Upper lobe of left lung (tissue), 6 donors: ENCODE results near the gene LRRC36. TPM values are rescaled to one million over a fixed set of nuclear protein-coding genes. Genes with fewer than 3 reads are reported as not detected.
A peak's percentile ranks its signal among the peaks of the same experiment; 100 is the strongest.
"Not testable (repeated sequence)": the region's sequence is repeated elsewhere in the genome, so short reads cannot be mapped to it uniquely, and the experiment has no call there.

Source experiments
- ATAC-seq, 2 donors: fragments of 200-7000 bp; cut with Tn5 transposase; one replicate each; pipeline ENCODE4 v1.9.1; 2022; ENCODE audit warnings: mild to moderate bottlenecking in 2 of 2, moderate library complexity in 2 of 2; ENCODE audit not compliant: low FRiP score in 2 of 2
- DNase-seq, 2 donors: peaks; one replicate each; pipeline ENCODE4 v3.0.0-alpha.2; 2019 to 2020
- H3K27ac ChIP-seq, 4 donors: fragments of 200-600 bp; sonication (generic); one replicate each; pipeline ENCODE4 v1.5.1; 2016 to 2019
- H3K27me3 ChIP-seq, 4 donors: fragments of 200-600 bp; sonication (generic); one replicate each; pipeline ENCODE4 v1.5.1; 2017 to 2019
- H3K36me3 ChIP-seq, 4 donors: fragments of 200-600 bp; sonication (generic); one replicate each; pipeline ENCODE4 v1.5.1; 2016 to 2019
- H3K4me1 ChIP-seq, 4 donors: fragments of 200-600 bp; sonication (generic); one replicate each; pipeline ENCODE4 v1.5.1; 2018 to 2019
- H3K4me3 ChIP-seq, 4 donors: fragments of 200-600 bp; sonication (generic); one replicate each; pipeline ENCODE4 v1.5.1; 2017 to 2019; ENCODE audit warnings: mild to moderate bottlenecking in 2 of 4, moderate library complexity in 1 of 4
- H3K9me3 ChIP-seq, 4 donors: fragments of 200-600 bp; sonication (generic); one replicate each; pipeline ENCODE4 v1.5.1; 2018 to 2019
- EP300 ChIP-seq, 4 donors: sonication (generic); formaldehyde crosslinking; IDR thresholded peaks; one replicate each; pipeline ENCODE4 v1.5.1; 2017; ENCODE audit warnings: antibody characterized with exemption in 4 of 4, control low read depth in 2 of 4
- POLR2A ChIP-seq, 4 donors: fragments of 450-650 bp; IDR thresholded peaks; one replicate each; pipeline ENCODE4 v1.5.1; 2016 to 2017; ENCODE audit warnings: antibody characterized with exemption in 4 of 4, mild to moderate bottlenecking in 2 of 4
- POLR2AphosphoS5 ChIP-seq, 2 donors: sonication (generic); formaldehyde crosslinking; IDR thresholded peaks; one replicate each; pipeline ENCODE4 v1.5.1; 2017; ENCODE audit warnings: antibody characterized with exemption in 2 of 2
- WGBS, 2 donors: methylation state at CpG; one replicate each; pipeline ENCODE4 v1.1.5; 2017 to 2018; 5-methylcytosine and 5-hydroxymethylcytosine counted together
- total RNA-seq, 6 donors: library from RNA; depleted of rRNA in 4 of 6; stranded (reverse); fragments of >200 nt in 4 of 6; gene quantifications; one replicate each; pipeline versions ENCODE4 v1.1.0 to v1.2.1, GENCODE V29; 2016 to 2021
- TF ChIP-seq, protein P1 (sequence below), 6 experiments: fragments of 450-650 bp in 4 of 6; fragments of 200-600 bp in 2 of 6; sonication (generic) in 2 of 6; IDR thresholded peaks; one replicate each; pipeline ENCODE4 v1.5.1; 2016 to 2019; ENCODE audit warnings: antibody characterized with exemption in 6 of 6
- donor health status: DM: no; HTN: no; CAD: no; lungs with moderate emphysema.
- donor health status: DM: no; HTN: yes; CAD: no; lungs with severe emphysema.

The LRRC36 gene
- total RNA-seq, 6 donors from 2014 or later, result 5.9 to 110 (median 22.8) TPM

DNA sequence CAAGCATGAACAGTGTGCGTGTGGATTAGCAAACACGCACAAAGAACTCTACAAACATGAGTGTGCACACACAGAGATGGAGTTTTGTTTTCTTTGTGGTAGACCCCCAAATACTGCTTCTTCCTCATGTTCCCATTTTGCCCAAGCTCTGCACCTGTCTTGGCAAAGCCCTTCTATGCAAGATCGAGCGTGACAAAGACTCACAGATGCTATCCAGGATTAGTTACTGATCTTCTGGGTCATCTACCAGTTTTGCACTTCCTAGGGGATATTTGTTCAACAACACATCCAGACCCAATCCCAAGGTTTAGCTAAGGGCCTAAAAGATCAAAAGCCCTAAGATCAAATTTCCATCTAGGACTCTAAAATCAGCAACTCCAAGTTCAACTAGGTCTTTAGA lies 16.0 kb downstream of the LRRC36 start:
- Histone ChIP-seq H3K9me3 (no peaks in the 10 kb centered on the region), H3K27me3 (no peaks in the 10 kb centered on the region), H3K36me3 (no peaks in the 10 kb centered on the region), H3K4me3 (no peak overlapping the region), H3K27ac (no peak overlapping the region), H3K4me1 (peaks cover 13 to 17% (median 14%) of the 10 kb centered on the region in 4 donors)
- TF ChIP-seq POLR2A (IDR thresholded peaks at IDR 0.05) (no peak), EP300 (IDR thresholded peaks at IDR 0.05) (no peak), POLR2AphosphoS5 (IDR thresholded peaks at IDR 0.05) (no peak)
- TF ChIP-seq, protein P1, sequence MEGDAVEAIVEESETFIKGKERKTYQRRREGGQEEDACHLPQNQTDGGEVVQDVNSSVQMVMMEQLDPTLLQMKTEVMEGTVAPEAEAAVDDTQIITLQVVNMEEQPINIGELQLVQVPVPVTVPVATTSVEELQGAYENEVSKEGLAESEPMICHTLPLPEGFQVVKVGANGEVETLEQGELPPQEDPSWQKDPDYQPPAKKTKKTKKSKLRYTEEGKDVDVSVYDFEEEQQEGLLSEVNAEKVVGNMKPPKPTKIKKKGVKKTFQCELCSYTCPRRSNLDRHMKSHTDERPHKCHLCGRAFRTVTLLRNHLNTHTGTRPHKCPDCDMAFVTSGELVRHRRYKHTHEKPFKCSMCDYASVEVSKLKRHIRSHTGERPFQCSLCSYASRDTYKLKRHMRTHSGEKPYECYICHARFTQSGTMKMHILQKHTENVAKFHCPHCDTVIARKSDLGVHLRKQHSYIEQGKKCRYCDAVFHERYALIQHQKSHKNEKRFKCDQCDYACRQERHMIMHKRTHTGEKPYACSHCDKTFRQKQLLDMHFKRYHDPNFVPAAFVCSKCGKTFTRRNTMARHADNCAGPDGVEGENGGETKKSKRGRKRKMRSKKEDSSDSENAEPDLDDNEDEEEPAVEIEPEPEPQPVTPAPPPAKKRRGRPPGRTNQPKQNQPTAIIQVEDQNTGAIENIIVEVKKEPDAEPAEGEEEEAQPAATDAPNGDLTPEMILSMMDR (IDR thresholded peaks at IDR 0.05), result no peak
- ATAC-seq (no peak), DNase-seq (no peak)
- WGBS, 2 donors, result 96 to 98% methylated on average over 4 of the region's 4 CpGs

DNA sequence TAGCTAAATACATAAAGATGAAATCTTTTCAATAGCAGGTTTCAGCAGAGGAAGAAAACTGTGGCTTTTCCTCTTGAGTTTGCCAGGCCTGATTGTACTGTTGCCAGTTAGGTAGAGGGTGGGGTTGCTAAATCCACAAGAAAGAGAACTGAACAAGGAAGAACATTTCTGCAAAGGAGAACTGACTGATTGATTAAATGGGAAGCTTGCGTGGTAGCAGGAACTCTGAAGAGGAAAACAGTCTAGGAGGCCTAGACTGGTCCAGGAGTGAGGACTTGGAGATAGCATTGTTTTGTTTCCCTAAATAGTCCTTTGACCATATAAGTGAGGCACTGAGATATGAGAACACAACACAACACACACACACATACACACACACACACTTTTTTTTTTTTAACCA lies 18.8 kb downstream of the LRRC36 start:
- H3K4me1 ChIP-seq, result peaks cover 13 to 17% (median 14%) of the 10 kb centered on the region in 4 donors
- TF ChIP-seq POLR2A (IDR thresholded peaks at IDR 0.05) (no peak), EP300 (IDR thresholded peaks at IDR 0.05) (no peak), POLR2AphosphoS5 (IDR thresholded peaks at IDR 0.05) (no peak)
- TF ChIP-seq, protein P1 (IDR thresholded peaks at IDR 0.05), result no peak
- H3K27ac ChIP-seq, result peak overlapping the region in 3 of 4 donors; percentile 16 to 63 (median 58)
- ATAC-seq (peak in 1 of 2 donors; percentile 16), DNase-seq (peak in 1 of 2 donors; percentile 39)
- no peaks in the 10 kb centered on the region for H3K36me3 ChIP-seq
- no peaks in the 10 kb centered on the region for H3K9me3 ChIP-seq
- 13 to 38% methylated on average over 1 of the region's 1 CpG for WGBS, 2 donors
- no peaks in the 10 kb centered on the region for H3K27me3 ChIP-seq
- H3K4me3 ChIP-seq, result no peak overlapping the region

DNA sequence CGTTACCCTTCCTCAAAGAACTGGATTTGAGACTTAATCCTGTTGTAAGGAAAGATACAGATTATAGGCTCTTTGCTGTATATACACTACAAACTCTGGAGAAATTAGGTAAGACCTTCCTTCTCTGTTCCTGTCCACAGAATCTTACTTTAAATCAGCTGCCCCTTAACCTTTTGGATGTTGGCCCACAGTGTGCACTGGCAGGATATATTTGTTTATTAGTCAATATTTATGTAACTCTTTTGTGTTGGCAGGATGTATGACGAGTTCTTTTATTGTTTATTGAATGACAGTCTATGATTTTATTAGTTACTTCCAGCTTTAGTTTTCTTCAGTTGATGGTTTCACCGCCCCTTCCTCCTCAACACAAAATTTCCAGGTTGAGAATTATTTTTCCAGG lies 19.7 kb downstream of the LRRC36 start:
- 50 to 58% methylated on average over 3 of the region's 3 CpGs for WGBS, 2 donors
- Histone ChIP-seq H3K4me3 (no peak overlapping the region), H3K36me3 (no peaks in the 10 kb centered on the region), H3K27ac (peak overlapping the region in 3 of 4 donors; percentile 56 to 80 (median 63)), H3K27me3 (no peaks in the 10 kb centered on the region), H3K9me3 (no peaks in the 10 kb centered on the region), H3K4me1 (peaks cover 13 to 17% (median 14%) of the 10 kb centered on the region in 4 donors)
- no peak for DNase-seq
- TF ChIP-seq EP300 (IDR thresholded peaks at IDR 0.05), result peak in 1 of 4 donors; percentile 10
- TF ChIP-seq POLR2AphosphoS5 (IDR thresholded peaks at IDR 0.05), result peak in 1 of 2 donors; percentile 14
- no peak for TF ChIP-seq POLR2A (IDR thresholded peaks at IDR 0.05)
- ATAC-seq, result no peak

DNA sequence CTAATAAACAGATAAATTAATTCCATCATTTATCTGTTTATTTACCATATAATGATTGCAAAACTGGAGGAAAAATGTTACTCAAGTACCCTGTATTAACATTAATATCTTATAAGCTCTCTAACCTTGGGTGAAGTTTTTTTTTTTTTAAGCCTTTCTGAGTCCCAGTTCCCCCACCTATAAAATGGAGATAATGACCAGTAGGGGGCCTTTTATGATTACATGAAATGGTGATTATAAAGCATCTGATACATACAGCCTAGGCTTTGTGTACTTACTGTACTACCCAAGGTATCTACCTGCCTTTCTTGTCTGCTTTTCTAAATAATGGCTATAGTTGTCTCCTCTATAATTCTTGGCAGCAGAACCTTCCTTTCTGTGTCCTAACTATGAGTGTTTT lies 22.6 kb downstream of the LRRC36 start:
- no peak overlapping the region for H3K27ac ChIP-seq
- no peak overlapping the region for H3K4me3 ChIP-seq
- DNase-seq, result no peak
- H3K4me1 ChIP-seq, result peaks cover 13 to 17% (median 14%) of the 10 kb centered on the region in 4 donors
- no peaks in the 10 kb centered on the region for H3K36me3 ChIP-seq
- H3K27me3 ChIP-seq, result no peaks in the 10 kb centered on the region
- peak in 1 of 2 donors; percentile 47 for ATAC-seq
- H3K9me3 ChIP-seq, result no peaks in the 10 kb centered on the region
- TF ChIP-seq EP300 (IDR thresholded peaks at IDR 0.05) (no peak), POLR2A (IDR thresholded peaks at IDR 0.05) (no peak), POLR2AphosphoS5 (IDR thresholded peaks at IDR 0.05) (no peak)
- TF ChIP-seq, protein P1 (IDR thresholded peaks at IDR 0.05), result peak in 5 of 6 experiments; percentile 36 to 45 (median 39)

DNA sequence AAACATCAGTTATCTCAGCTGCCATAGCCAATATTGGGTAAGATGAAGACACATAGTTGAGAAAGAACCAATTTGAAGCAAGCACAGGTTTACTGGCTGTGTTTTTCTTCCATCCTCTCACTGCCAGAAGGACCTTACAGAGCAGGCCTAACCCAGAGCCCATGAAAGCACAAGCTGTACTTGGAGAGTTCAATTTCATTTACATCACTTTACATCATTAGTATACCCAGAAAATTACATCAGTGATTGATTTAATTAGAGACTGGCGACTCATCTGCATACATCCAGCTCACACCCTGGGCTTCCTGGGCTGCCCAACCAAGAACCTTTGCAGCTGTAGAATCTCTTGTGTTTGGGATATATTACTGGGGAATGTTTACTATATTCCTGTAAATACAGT lies 23.7 kb downstream of the LRRC36 start:
- DNase-seq (no peak), ATAC-seq (no peak)
- Histone ChIP-seq H3K27me3 (no peaks in the 10 kb centered on the region), H3K36me3 (no peaks in the 10 kb centered on the region), H3K4me1 (peaks cover 8 to 14% (median 11%) of the 10 kb centered on the region in 4 donors), H3K4me3 (no peak overlapping the region), H3K9me3 (no peaks in the 10 kb centered on the region), H3K27ac (no peak overlapping the region)
- 88 to 96% methylated on average over 1 of the region's 1 CpG for WGBS, 2 donors
- TF ChIP-seq, protein P1 (IDR thresholded peaks at IDR 0.05), result no peak
- no peak for TF ChIP-seq POLR2AphosphoS5 (IDR thresholded peaks at IDR 0.05)
- TF ChIP-seq POLR2A (IDR thresholded peaks at IDR 0.05), result no peak
- no peak for TF ChIP-seq EP300 (IDR thresholded peaks at IDR 0.05)

DNA sequence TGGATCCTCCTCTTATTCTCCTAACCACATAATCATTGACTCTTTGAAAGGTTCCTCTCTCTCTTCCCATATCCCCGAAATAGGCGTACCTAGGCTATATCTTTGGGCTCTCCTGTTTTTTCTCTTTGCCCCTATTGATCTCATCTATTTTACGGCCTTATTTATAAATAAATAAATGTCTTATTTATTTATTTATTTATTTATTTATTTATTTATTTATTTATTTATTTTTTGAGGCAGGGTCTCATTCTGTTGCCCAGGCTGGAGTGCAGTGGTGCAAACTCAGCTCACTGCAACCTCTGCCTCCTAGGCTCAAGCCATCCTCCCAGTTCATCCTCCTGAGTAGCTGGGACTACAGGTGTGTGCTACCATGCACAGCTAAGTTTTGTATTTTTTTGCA lies 25.8 kb downstream of the LRRC36 start:
- H3K9me3 ChIP-seq, ATAC-seq: not testable (repeated sequence)

More for the DNA sequence above, 25.8 kb downstream of the LRRC36 start:
- not testable (repeated sequence) for H3K27me3 ChIP-seq, DNase-seq, H3K4me1 ChIP-seq, H3K27ac ChIP-seq, H3K4me3 ChIP-seq, H3K36me3 ChIP-seq
- WGBS, 2 donors, result 96 to 97% methylated on average over 3 of the region's 3 CpGs
